ENCODE measurements around the gene CDS2. TPM values are rescaled to one million over a fixed set of nuclear protein-coding genes. Genes with fewer than 3 reads are reported as not detected.

CDS2 gene
- total RNA-seq, 2 donors from 2014 or later = 26.2 to 61.8 TPM

GRCh38 chr20:5173751-5174150 lies 46.9 kb downstream of the CDS2 start:
- 79% methylated on average over 4 of the region's 4 CpGs for WGBS
- H3K27ac ChIP-seq = no peak overlapping the region
- no peaks in the 10 kb centered on the region for H3K4me1 ChIP-seq (replicated peaks)

GRCh38 chr20:5177071-5177470 lies 50.3 kb downstream of the CDS2 start:
- Histone ChIP-seq H3K36me3 (no peaks in the 10 kb centered on the region), H3K9me3 (no peaks in the 10 kb centered on the region), H3K4me1 (replicated peaks) (no peaks in the 10 kb centered on the region), H3K27me3 (replicated peaks; ENCODE audit: insufficient read depth) (no peaks in the 10 kb centered on the region), H3K4me3 (no peak overlapping the region), H3K27ac (no peak overlapping the region)
- TF ChIP-seq POLR2A (IDR thresholded peaks at IDR 0.05) (no peak), CTCF (IDR thresholded peaks at IDR 0.05) (no peak), POLR2AphosphoS5 (IDR thresholded peaks at IDR 0.05) (no peak)
- intact Hi-C loops (cut with DNase I) = no loop called here
- WGBS = 89% methylated on average over 6 of the region's 6 CpGs
- no peak for DNase-seq (ENCODE audit: low spot score)

More at GRCh38 chr20:5173751-5174150, 46.9 kb downstream of the CDS2 start:
- Histone ChIP-seq H3K4me3 (no peak overlapping the region), H3K36me3 (no peaks in the 10 kb centered on the region), H3K9me3 (no peaks in the 10 kb centered on the region), H3K27me3 (replicated peaks; ENCODE audit: insufficient read depth) (no peaks in the 10 kb centered on the region)
- DNase-seq (ENCODE audit: low spot score) = no peak
- TF ChIP-seq POLR2A (IDR thresholded peaks at IDR 0.05) (no peak), CTCF (IDR thresholded peaks at IDR 0.05) (no peak), POLR2AphosphoS5 (IDR thresholded peaks at IDR 0.05) (no peak)
- intact Hi-C loops (cut with DNase I) = no loop called here

DNA sequence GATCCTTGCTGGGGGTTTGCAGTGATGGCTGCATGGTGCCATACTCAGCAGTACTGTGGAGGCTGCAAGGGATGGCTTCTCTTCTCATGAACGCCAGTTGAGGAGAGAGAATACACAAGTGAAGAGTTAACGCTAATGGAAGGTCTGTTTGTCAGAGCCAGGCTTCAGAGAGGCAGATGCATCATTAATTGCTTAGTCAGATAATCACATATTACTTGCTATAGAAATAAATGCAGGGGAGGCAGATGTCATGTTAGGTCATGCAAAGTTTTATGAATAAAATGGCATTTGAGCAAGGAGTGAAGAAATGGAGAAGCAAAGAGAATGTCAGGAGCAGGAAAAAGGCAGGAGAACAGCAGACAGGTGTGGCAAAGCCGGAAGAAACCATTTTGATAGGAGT lies 51.2 kb downstream of the CDS2 start:
- no peaks in the 10 kb centered on the region for H3K36me3 ChIP-seq
- DNase-seq (ENCODE audit: low spot score) = no peak
- WGBS = 90% methylated on average over 3 of the region's 3 CpGs
- intact Hi-C loops (cut with DNase I) = no loop called here
- H3K27me3 ChIP-seq (replicated peaks; ENCODE audit: insufficient read depth) = no peaks in the 10 kb centered on the region
- no peak overlapping the region for H3K27ac ChIP-seq
- TF ChIP-seq POLR2AphosphoS5 (IDR thresholded peaks at IDR 0.05) = no peak
- no peak for TF ChIP-seq POLR2A (IDR thresholded peaks at IDR 0.05)
- no peak for TF ChIP-seq CTCF (IDR thresholded peaks at IDR 0.05)
- no peaks in the 10 kb centered on the region for H3K4me1 ChIP-seq (replicated peaks)
- no peak overlapping the region for H3K4me3 ChIP-seq
- no peaks in the 10 kb centered on the region for H3K9me3 ChIP-seq

GRCh38 chr20:5180421-5180820 lies 53.6 kb downstream of the CDS2 start:
- Histone ChIP-seq H3K36me3 (no peaks in the 10 kb centered on the region), H3K27ac (no peak overlapping the region), H3K9me3 (no peaks in the 10 kb centered on the region), H3K27me3 (replicated peaks; ENCODE audit: insufficient read depth) (no peaks in the 10 kb centered on the region), H3K4me3 (no peak overlapping the region), H3K4me1 (replicated peaks) (no peaks in the 10 kb centered on the region)
- WGBS = 65% methylated on average over 1 of the region's 1 CpG
- intact Hi-C loops (cut with DNase I) = loop anchor here (10.0 kb wide), 1 partner anchor 576 kb away; no protein-coding TSS in a partner anchor
- TF ChIP-seq POLR2AphosphoS5 (IDR thresholded peaks at IDR 0.05) (no peak), POLR2A (IDR thresholded peaks at IDR 0.05) (no peak), CTCF (IDR thresholded peaks at IDR 0.05) (no peak)
- DNase-seq (ENCODE audit: low spot score) = no peak

GRCh38 chr20:5180933-5181332 lies 54.1 kb downstream of the CDS2 start:
- H3K4me1 ChIP-seq (replicated peaks) = no peaks in the 10 kb centered on the region
- H3K27ac ChIP-seq = no peak overlapping the region
- intact Hi-C loops (cut with DNase I) = loop anchor here (10.0 kb wide), 1 partner anchor 576 kb away; no protein-coding TSS in a partner anchor
- H3K4me3 ChIP-seq = no peak overlapping the region
- no peaks in the 10 kb centered on the region for H3K9me3 ChIP-seq
- no peaks in the 10 kb centered on the region for H3K36me3 ChIP-seq
- H3K27me3 ChIP-seq (replicated peaks; ENCODE audit: insufficient read depth) = no peaks in the 10 kb centered on the region
- TF ChIP-seq POLR2A (IDR thresholded peaks at IDR 0.05) (no peak), POLR2AphosphoS5 (IDR thresholded peaks at IDR 0.05) (no peak), CTCF (IDR thresholded peaks at IDR 0.05) (no peak)
- no peak for DNase-seq (ENCODE audit: low spot score)
- WGBS = 74% methylated on average over 3 of the region's 3 CpGs

Data from prostate gland (tissue), 2 donors.